ENCODE measurements around the gene NPR1.
"Not testable (repeated sequence)": the region's sequence is repeated elsewhere in the genome, so short reads cannot be mapped to it uniquely, and the experiment has no call there.

NPR1 gene

GRCh38 chr1:153649137-153649862, 29.2 kb upstream of the NPR1 start:
- DNase-seq (ENCODE audit: low read depth in 4 of 4, low spot score in 1 of 4) = no peak

- DNase-seq (ENCODE audit: low read depth in 4 of 4, low spot score in 1 of 4) = no peak
These were observed 28.6 kb upstream of the NPR1 start for GRCh38 chr1:153649863-153650235.

- DNase-seq (ENCODE audit: low read depth in 4 of 4, low spot score in 1 of 4) = no peak
These were observed 26.7 kb upstream of the NPR1 start for GRCh38 chr1:153651771-153652170.

- DNase-seq (ENCODE audit: low read depth in 4 of 4, low spot score in 1 of 4) = no peak
These were observed 25.5 kb upstream of the NPR1 start for GRCh38 chr1:153652805-153653500.

GRCh38 chr1:153655333-153655732, 23.2 kb upstream of the NPR1 start:
- no peak for DNase-seq (ENCODE audit: low read depth in 4 of 4, low spot score in 1 of 4)

GRCh38 chr1:153658400-153659174, 19.9 kb upstream of the NPR1 start, which contains the start of gene SNAPIN:
SNAPIN (plus strand) TSS chr1:153658703; CDS start chr1:153658744, 41 bp downstream.
- DNase-seq (ENCODE audit: low read depth in 4 of 4, low spot score in 1 of 4) = peak; percentile 74 to 90 (median 82)

GRCh38 chr1:153659175-153659534, 19.3 kb upstream of the NPR1 start:
- no peak for DNase-seq (ENCODE audit: low read depth in 4 of 4, low spot score in 1 of 4)

GRCh38 chr1:153659656-153660055, 18.8 kb upstream of the NPR1 start:
- DNase-seq (ENCODE audit: low read depth in 4 of 4, low spot score in 1 of 4) = no peak

- no peak for DNase-seq (ENCODE audit: low read depth in 4 of 4, low spot score in 1 of 4)
These were observed 17.3 kb upstream of the NPR1 start for GRCh38 chr1:153661111-153661708.

GRCh38 chr1:153662269-153662668, 16.2 kb upstream of the NPR1 start:
- no peak for DNase-seq (ENCODE audit: low read depth in 4 of 4, low spot score in 1 of 4)

- DNase-seq (ENCODE audit: low read depth in 4 of 4, low spot score in 1 of 4) = no peak
These were observed 15.3 kb upstream of the NPR1 start for GRCh38 chr1:153663211-153663610.

- DNase-seq (ENCODE audit: low read depth in 4 of 4, low spot score in 1 of 4) = no peak
These were observed 11.0 kb upstream of the NPR1 start for GRCh38 chr1:153667439-153667838.

GRCh38 chr1:153668672-153669071, 9.8 kb upstream of the NPR1 start:
- not testable (repeated sequence) for DNase-seq (ENCODE audit: low read depth in 4 of 4, low spot score in 1 of 4)

GRCh38 chr1:153669606-153670005, 8.9 kb upstream of the NPR1 start:
- DNase-seq (ENCODE audit: low read depth in 4 of 4, low spot score in 1 of 4) = no peak

- DNase-seq (ENCODE audit: low read depth in 4 of 4, low spot score in 1 of 4) = no peak
These were observed 8.1 kb upstream of the NPR1 start for GRCh38 chr1:153670257-153670858.

- DNase-seq (ENCODE audit: low read depth in 4 of 4, low spot score in 1 of 4) = peak; percentile 90 to 96 (median 92)
These were observed 7.4 kb upstream of the NPR1 start, which contains the start of gene ILF2 for GRCh38 chr1:153670859-153671627. ILF2 (minus strand) TSS chr1:153670993; CDS start chr1:153670922, 71 bp downstream.

- DNase-seq (ENCODE audit: low read depth in 4 of 4, low spot score in 1 of 4) = peak in 2 of 4 experiments; percentile 35 to 45
These were observed 6.7 kb upstream of the NPR1 start for GRCh38 chr1:153671628-153672353.

- no peak for DNase-seq (ENCODE audit: low read depth in 4 of 4, low spot score in 1 of 4)
These were observed 5.0 kb upstream of the NPR1 start for GRCh38 chr1:153673511-153673910.

- DNase-seq (ENCODE audit: low read depth in 4 of 4, low spot score in 1 of 4) = peak in 2 of 4 experiments; percentile 25 to 26
These were observed 570 bp upstream of the NPR1 start for GRCh38 chr1:153677718-153678518.
